DMS114 treated with DMSO at 0.1 percent for 48 hours (cell line): ENCODE results near the gene PTPRM.

Experiments
- DNase-seq: peaks from one replicate; lab custom pipeline; 2025; ENCODE audit not compliant: unreplicated experiment; lab: John Stamatoyannopoulos, UW

Gene PTPRM

GRCh38 chr18:8403713-8404112, 836.6 kb downstream of the PTPRM start:
- DNase-seq, result no peak

- DNase-seq, result no peak
These were observed 839.2 kb downstream of the PTPRM start for GRCh38 chr18:8406186-8406867.

GRCh38 chr18:8406868-8407250, 839.7 kb downstream of the PTPRM start:
- no peak for DNase-seq

- DNase-seq, result no peak
These were observed 842.0 kb downstream of the PTPRM start for GRCh38 chr18:8409151-8409550.

GRCh38 chr18:8411492-8411891, 844.4 kb downstream of the PTPRM start:
- DNase-seq, result no peak

- DNase-seq, result no peak
These were observed 845.0 kb downstream of the PTPRM start for GRCh38 chr18:8412117-8412516.

- DNase-seq, result no peak
These were observed 846.1 kb downstream of the PTPRM start for GRCh38 chr18:8413189-8413588.

GRCh38 chr18:8413751-8414150, 846.6 kb downstream of the PTPRM start:
- DNase-seq, result no peak

- DNase-seq, result no peak
These were observed 849.3 kb downstream of the PTPRM start for GRCh38 chr18:8416212-8417019.

GRCh38 chr18:8422391-8422790, 855.3 kb downstream of the PTPRM start:
- no peak for DNase-seq

- no peak for DNase-seq
These were observed 856.0 kb downstream of the PTPRM start for GRCh38 chr18:8423051-8423557.

- DNase-seq, result no peak
These were observed 857.4 kb downstream of the PTPRM start for GRCh38 chr18:8424481-8424880.

- no peak for DNase-seq
These were observed 858.0 kb downstream of the PTPRM start for GRCh38 chr18:8424917-8425725.

- no peak for DNase-seq
These were observed 859.3 kb downstream of the PTPRM start for GRCh38 chr18:8426401-8426800.

- DNase-seq, result no peak
These were observed 860.2 kb downstream of the PTPRM start for GRCh38 chr18:8427339-8427738.

GRCh38 chr18:8428951-8429350, 861.8 kb downstream of the PTPRM start:
- no peak for DNase-seq

GRCh38 chr18:8431036-8431435, 863.9 kb downstream of the PTPRM start:
- no peak for DNase-seq

- DNase-seq, result no peak
These were observed 866.2 kb downstream of the PTPRM start for GRCh38 chr18:8433323-8433722.

- no peak for DNase-seq
These were observed 866.7 kb downstream of the PTPRM start for GRCh38 chr18:8433771-8434170.

- DNase-seq, result no peak
These were observed 868.3 kb downstream of the PTPRM start for GRCh38 chr18:8435376-8435775.

- DNase-seq, result no peak
These were observed 871.9 kb downstream of the PTPRM start for GRCh38 chr18:8439055-8439454.

GRCh38 chr18:8443505-8443904, 876.4 kb downstream of the PTPRM start:
- no peak for DNase-seq
